ENCODE data around the gene TFAP2B. TPM values are rescaled to one million over a fixed set of nuclear protein-coding genes. Genes with fewer than 3 reads are reported as not detected.
A peak's percentile ranks its signal among the peaks of the same experiment; 100 is the strongest.

TFAP2B gene
- total and polyA plus RNA-seq, 2 donors from 2014 or later = 11.6 to 25.3 TPM

DNA sequence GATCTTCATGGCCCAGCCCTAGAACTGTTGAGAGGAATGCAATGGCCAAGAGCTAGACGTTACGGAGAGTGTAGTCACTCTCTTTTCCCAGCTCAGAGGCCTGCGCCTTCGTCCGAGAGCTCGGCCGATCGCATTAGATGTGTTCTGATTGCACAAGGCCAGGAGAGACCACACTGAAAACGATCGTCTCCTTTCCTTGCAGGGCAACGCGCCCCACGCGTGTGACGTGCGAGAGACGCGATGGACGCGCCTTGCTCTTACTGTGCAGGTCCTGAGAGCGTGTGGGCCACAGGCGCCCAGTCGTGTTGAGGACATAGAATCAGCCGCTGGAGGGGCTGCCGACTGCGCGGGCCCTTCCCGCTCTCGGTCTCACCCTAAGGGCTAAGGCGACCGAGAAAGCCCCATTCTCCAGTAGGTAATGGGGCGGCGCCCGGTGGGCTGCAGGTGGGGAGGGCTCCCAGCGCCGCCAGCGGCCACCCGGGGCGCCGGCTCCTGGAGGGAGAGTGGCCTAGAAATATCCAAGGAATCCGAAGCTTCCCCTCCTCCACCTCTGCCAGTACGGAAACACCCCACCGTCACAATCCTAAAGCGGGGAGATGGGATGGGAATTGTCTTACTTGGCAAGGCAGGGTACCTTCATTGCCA is 26.9 kb downstream of the TFAP2B start:
- H3K27me3 ChIP-seq (ENCODE audit: control insufficient read depth, insufficient read depth, low read length) = peaks cover 79% of the 10 kb centered on the region
- no peaks in the 10 kb centered on the region for H3K4me1 ChIP-seq (ENCODE audit: control insufficient read depth in 2 of 3, insufficient read depth in 2 of 3, low read depth in 1 of 3, low read length in 3 of 3)
- peak in 2 of 5 donors; percentile 34 to 60 for DNase-seq
- no peak overlapping the region for H3K4me3 ChIP-seq (ENCODE audit: low read length in 3 of 3)
- H3K9ac ChIP-seq (ENCODE audit: low read length in 3 of 3) = no peak overlapping the region
- H3K9me3 ChIP-seq (ENCODE audit: control insufficient read depth in 2 of 3, insufficient read depth in 1 of 3, low read length in 3 of 3) = no peaks in the 10 kb centered on the region
- TF ChIP-seq, protein P1, sequence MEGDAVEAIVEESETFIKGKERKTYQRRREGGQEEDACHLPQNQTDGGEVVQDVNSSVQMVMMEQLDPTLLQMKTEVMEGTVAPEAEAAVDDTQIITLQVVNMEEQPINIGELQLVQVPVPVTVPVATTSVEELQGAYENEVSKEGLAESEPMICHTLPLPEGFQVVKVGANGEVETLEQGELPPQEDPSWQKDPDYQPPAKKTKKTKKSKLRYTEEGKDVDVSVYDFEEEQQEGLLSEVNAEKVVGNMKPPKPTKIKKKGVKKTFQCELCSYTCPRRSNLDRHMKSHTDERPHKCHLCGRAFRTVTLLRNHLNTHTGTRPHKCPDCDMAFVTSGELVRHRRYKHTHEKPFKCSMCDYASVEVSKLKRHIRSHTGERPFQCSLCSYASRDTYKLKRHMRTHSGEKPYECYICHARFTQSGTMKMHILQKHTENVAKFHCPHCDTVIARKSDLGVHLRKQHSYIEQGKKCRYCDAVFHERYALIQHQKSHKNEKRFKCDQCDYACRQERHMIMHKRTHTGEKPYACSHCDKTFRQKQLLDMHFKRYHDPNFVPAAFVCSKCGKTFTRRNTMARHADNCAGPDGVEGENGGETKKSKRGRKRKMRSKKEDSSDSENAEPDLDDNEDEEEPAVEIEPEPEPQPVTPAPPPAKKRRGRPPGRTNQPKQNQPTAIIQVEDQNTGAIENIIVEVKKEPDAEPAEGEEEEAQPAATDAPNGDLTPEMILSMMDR (IDR thresholded peaks at IDR 0.05; ENCODE audit: borderline replicate concordance, extremely low read depth, insufficient read depth) = no peak
- no peaks in the 10 kb centered on the region for H3K36me3 ChIP-seq (ENCODE audit: control insufficient read depth in 2 of 3, insufficient read depth in 3 of 3, low read length in 3 of 3)
- no peak for FAIRE-seq
- H3K27ac ChIP-seq (ENCODE audit: low read depth in 2 of 2, low read length in 2 of 2) = no peak overlapping the region
- intact Hi-C loops (cut with DNase I) = no loop called here

DNA sequence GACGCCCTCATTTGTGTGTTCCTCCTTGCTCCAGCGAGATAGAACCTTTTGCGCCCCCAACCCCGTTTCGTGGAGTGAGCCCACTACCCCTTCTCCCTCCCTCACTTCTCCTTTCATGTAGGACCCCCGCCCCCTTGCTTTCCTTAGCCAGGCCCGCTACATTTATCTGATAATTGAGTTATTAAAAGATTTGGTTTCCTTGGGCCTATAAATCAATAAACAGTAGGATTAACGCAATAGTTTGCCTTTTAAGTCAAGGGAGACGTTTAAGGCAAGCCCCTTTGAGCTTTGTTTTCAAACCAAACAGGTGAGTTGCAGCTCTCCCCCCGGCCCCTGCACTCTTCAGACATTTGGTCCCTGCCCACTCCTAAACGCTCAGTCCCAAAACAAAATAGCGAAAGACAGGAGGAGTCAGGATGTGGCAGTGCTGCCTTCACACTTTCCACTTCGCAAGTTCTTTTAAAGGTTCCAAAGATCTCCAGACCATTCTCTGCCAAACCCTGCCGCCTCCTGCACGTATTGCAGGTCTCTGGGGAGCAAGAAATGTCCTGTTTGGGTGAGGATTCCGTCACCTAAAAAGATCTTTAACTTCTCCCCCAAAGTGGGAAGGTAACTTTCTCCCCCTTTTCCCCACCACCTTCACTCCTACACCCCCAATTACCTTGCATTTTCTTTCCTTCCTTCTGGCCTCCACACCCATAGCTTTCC is 27.6 kb downstream of the TFAP2B start:
- H3K9ac ChIP-seq (ENCODE audit: low read length in 3 of 3) = no peak overlapping the region
- H3K36me3 ChIP-seq (ENCODE audit: control insufficient read depth in 2 of 3, insufficient read depth in 3 of 3, low read length in 3 of 3) = no peaks in the 10 kb centered on the region
- peaks cover 80% of the 10 kb centered on the region for H3K27me3 ChIP-seq (ENCODE audit: control insufficient read depth, insufficient read depth, low read length)
- H3K27ac ChIP-seq (ENCODE audit: low read depth in 2 of 2, low read length in 2 of 2) = no peak overlapping the region
- H3K9me3 ChIP-seq (ENCODE audit: control insufficient read depth in 2 of 3, insufficient read depth in 1 of 3, low read length in 3 of 3) = no peaks in the 10 kb centered on the region
- TF ChIP-seq, protein P1 (IDR thresholded peaks at IDR 0.05; ENCODE audit: borderline replicate concordance, extremely low read depth, insufficient read depth) = no peak
- FAIRE-seq = no peak
- intact Hi-C loops (cut with DNase I) = no loop called here
- H3K4me1 ChIP-seq (ENCODE audit: control insufficient read depth in 2 of 3, insufficient read depth in 2 of 3, low read depth in 1 of 3, low read length in 3 of 3) = no peaks in the 10 kb centered on the region
- H3K4me3 ChIP-seq (ENCODE audit: low read length in 3 of 3) = no peak overlapping the region
- DNase-seq = no peak

DNA sequence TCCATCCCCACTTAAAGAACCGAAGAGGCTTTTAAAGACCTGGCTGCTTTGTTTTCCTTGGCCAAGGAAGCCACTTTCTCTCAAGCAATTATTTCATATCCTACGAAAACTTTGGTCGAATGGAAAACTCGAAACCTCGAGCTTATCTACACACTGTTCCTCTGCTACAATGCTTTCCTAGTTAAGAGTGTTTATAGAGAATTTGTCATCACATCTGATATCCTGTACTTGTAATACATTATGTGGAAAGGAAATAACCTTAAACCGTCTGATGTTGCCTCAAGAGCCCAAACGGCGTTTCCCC is 28.1 kb downstream of the TFAP2B start:
- no peak overlapping the region for H3K9ac ChIP-seq (ENCODE audit: low read length in 3 of 3)
- no peak for FAIRE-seq
- intact Hi-C loops (cut with DNase I) = no loop called here
- H3K4me3 ChIP-seq (ENCODE audit: low read length in 3 of 3) = no peak overlapping the region
- no peaks in the 10 kb centered on the region for H3K36me3 ChIP-seq (ENCODE audit: control insufficient read depth in 2 of 3, insufficient read depth in 3 of 3, low read length in 3 of 3)
- H3K9me3 ChIP-seq (ENCODE audit: control insufficient read depth in 2 of 3, insufficient read depth in 1 of 3, low read length in 3 of 3) = no peaks in the 10 kb centered on the region
- no peaks in the 10 kb centered on the region for H3K4me1 ChIP-seq (ENCODE audit: control insufficient read depth in 2 of 3, insufficient read depth in 2 of 3, low read depth in 1 of 3, low read length in 3 of 3)
- H3K27me3 ChIP-seq (ENCODE audit: control insufficient read depth, insufficient read depth, low read length) = peaks cover 81% of the 10 kb centered on the region
- no peak overlapping the region for H3K27ac ChIP-seq (ENCODE audit: low read depth in 2 of 2, low read length in 2 of 2)
- TF ChIP-seq, protein P1 (IDR thresholded peaks at IDR 0.05; ENCODE audit: borderline replicate concordance, extremely low read depth, insufficient read depth) = no peak
- no peak for DNase-seq
